HG03558 (cell line): Measurements from ENCODE around the gene MCM3AP.

Experiments
- ATAC-seq: cut with Tn5 transposase; IDR thresholded peaks from one replicate; pipeline ENCODE4 v1.9.1; 2021; ENCODE audit warnings: moderate number of reproducible peaks; ENCODE audit not compliant: unreplicated experiment; ENCODE audit errors: extremely low read depth

Gene MCM3AP

DNA sequence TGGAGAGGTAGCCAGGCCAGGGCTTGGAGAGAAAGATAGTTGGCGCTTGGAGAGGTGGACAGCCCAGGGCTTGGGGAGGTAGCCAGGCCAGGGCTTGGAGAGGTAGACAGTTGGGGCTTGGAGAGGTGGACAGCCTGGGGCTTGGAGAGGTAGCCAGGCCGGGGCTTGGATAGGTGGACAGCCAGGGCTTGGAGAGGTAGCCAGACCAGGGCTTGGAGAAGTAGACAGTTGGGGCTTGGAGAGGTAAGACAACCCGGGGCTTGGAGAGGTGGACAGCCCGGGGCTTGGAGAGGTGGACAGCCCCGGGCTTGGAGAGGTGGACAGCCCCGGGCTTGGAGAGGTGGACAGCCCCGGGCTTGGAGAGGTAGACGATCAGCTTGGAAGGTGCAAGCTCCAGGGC, 64.6 kb downstream of the MCM3AP start:
- ATAC-seq, result no peak

DNA sequence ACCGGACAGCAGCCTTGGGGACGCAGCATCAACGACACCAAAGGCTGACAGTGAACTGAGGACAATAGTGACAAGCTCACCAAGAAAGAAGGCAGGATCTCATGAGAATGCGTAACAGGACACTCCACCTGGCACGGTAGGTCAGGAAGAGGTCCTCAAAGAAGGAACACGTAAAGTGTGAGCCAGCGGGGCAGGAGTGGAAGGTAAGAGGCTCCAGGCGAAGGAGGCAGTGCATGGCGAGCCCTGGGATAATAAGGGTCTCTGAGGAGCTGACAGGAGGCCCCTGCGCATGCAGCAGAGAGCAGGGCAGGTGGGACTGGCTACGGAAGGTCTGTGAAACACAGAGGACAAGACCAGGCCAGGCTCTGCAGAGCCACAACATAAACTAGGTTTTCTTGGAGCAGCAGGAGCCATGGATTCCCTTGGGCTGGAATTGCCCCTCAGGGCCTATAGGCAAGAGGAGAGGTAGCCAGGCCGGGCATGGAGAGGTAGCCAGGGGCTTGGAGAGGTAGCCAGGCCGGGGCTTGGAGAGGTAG, 65.1 kb downstream of the MCM3AP start:
- ATAC-seq, result no peak

DNA sequence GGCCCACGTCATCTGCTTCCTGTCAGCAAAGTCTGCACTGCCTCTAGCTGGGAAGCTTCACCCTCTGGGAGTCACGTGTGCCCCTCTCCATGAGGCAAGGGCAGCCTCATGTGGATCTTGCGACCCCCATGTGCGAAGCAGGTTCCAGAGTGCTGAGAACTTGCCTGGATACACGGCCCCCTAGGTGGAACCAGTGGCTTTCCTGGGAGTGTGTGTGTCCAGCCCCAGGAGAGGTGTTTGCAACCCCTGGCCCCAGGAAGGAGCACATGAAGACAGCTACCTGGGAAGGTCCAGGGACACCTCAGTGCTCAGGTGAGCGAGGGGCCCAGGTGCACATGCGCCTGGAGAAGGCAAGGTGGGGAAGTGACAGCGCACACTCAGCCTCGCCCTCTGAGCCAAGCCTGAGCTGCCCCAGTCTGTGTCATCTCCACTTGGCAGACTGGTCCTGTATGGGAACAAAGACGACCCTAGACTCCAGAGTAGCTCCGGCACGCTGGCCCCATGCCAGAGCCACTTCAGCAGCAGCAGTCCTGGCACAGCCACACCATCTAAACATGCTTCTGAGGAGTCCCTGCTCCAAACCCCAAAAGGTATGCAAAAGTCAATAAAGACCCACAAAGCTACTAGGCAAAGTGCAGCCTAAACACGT, 65.7 kb downstream of the MCM3AP start:
- ATAC-seq, result no peak

DNA sequence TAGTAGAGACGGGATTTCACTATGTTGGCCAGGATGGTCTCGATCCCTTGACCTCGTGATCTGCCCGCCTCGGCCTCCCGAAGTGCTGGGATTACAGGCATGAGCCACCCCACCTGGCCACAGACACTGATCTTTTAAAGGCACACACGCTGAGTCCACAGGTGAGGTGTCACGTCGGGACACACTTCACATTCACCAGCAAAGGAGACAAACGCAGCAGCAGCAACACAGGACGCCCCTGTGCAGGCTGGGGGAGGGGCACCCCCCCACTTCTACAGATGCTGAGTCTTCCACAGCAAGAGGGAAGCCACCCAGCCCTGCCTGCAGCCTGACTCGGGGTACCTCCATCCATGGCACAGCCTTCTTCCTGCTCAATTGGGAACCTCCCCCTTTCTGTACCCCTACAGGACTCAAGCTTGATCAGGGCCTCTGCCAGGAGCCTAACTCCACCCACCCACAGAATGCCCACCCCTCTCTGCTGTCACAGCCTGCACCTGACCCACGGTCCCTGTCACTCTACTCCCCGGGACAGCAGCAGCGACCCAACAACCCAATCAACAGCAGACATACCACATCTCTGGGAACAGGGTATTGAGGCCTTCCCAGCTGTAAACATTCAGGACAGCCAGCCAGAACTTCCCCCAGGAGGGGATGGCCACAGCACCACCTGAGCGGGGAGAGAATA, 66.4 kb downstream of the MCM3AP start:
- ATAC-seq, result no peak

DNA sequence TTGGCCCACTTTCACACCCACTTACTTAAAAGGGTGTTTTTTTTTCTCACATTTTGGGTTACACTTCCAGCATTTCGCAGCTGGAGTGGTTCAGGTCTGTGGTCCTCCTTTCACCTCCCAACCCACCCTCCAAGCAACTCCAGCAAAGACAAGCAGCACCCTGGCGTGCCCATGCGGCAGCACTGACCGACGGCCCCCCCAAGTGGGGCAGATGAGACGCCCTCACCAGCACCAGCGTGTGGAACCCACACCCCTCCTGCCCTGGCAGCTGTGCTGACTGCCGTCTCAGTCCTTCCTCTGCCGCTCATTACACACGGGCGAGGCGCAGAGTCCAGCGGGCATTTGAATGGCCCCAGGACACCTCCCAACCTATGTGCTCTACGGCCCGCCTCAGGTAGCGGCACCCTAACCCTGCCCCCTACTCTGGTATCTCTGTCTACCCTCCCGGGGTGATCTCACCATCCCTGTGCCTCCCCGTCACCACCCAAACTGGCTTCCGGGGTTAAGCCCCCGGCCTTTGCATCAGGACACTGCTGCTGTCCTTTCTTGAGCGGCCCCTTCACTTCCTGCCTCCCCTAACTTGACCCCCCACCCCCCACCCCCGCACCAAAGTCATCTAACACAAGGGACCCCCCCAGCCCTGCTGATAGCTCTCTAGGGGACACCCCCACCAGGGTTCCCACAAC, 67.8 kb downstream of the MCM3AP start:
- ATAC-seq, result no peak

DNA sequence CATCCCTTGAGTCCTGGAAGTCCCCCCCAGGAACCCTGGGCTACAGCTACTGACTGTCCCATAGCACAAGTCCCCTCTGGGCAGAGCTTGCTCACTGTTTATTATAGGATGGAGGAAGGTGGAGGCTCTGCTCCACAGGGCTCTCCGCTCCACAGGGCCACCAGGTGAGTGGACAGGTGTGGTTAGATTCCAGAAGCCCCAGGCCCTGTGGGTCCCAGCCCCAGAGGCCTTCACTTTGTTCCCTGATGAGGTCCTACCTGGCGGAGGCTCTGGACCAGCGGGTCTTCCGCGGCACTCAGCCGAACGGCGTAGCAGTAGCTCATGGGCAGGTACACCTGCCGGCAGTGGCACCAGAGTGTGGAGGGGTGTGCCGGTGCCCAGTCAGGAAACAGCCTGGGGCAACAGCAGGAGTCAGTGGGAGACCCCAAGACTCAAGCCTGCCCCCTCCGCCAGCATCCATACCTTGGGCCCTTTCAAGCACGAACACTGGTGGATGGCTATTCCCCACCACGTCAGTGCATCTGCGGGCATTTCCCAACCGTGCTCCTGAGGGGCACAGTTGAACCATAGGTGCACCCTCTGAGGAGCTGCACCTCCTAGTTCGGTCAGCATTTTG, 69.2 kb downstream of the MCM3AP start:
- ATAC-seq, result no peak

DNA sequence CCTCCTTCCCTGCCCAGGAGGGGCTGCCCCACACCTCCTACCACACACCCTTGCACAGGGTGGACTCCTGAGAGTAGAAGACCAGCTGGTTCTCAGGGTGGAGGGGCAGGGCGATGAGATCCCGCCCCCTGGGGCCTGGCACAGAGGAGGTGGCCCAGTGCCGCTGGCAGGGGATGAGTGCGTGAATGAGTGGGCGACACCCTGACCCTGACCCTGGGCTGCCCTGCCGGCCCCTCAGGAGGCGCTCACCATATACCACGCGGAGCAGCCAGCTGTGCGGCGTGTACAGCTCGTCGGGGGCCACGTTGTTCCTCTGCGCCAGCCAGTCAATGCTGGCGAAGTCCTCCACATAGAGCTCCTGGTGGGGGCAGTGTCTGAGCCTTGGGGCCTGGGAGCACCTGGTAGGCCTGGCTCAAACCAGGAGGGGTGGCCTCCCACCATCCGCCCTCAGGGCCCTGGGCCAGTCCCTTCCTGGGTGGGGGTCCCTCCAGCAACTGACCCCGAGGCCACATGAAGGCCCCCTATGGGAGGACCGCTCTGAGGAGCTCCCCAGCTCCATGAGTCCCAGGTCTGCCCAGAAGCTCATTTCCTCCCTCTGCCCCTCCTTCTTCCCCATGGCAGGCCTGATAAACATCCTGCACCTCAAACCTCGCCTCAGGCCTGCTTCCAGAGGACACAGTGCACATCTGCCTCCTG, 69.8 kb downstream of the MCM3AP start:
- no peak for ATAC-seq

DNA sequence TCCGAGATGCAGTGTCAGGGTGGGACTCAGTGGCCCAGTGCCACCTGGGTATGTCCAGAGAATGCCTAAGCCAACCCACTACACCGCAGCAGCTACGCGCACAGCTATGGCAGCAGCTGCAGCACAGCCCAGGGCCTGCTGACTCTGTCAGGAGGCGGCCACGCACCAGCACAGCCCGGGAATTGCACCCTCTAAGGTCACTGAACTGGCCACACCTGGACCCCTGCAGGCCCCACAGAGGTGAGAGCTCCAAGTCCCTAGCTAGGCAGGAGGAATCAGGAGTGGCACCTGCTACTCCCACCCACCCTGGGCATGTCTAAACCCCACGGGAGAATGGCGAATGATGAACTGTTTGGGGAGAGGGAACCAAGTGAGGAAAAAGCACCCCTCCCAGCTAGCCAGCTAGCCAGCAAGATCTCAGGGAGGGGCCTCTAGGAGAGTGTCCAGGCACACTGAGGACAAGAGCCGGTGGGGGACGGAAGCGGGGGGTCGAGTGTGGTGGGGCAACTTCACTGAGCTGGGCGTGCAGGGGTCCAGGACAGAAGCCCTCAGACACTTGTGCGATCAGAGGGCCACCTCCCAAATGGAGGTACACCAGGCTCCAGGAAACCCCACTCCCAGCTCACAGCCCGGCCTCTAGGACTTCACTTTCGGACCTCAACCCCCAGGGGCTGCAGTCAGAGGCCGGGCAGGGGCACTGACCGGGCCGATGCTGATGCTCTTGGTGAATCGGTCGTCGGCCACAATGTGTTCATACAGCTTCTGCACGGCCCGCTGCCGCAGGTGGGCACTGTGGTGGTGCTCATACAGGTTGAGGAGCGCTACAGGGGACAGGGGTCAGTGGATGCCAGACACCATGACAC, 70.7 kb downstream of the MCM3AP start:
- ATAC-seq, result no peak

DNA sequence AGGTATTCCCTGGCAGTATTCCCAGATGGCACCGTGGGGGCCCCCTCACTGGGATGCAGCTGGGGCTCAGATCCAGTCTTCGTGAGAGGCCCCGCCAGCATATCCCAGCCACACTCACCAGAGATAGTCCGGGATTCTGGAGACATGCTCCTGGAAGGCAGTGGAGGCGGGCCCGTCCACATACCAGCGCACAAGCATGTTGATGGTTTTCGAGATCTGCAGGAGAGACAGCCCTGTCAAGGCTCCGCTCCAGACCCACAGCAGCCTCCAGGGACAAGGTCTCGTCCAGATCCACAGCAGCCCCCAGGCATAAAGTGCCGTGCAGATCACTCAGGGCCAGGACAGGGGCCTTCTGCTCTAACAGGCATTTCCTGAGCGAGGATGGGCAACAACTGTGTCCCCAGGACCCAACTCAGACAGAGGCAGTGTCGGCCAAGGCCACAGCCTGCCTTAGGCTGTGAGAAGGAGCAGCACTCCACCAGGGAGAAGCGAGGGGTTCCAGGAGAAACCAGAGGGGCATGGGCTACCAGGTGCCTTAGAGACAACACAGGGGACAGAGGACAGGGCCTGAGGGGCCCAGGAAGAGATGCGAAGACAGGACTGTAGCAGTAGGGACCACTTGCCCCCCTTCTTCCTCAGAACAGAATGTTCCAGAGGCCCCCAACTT, 71.7 kb downstream of the MCM3AP start:
- no peak for ATAC-seq

DNA sequence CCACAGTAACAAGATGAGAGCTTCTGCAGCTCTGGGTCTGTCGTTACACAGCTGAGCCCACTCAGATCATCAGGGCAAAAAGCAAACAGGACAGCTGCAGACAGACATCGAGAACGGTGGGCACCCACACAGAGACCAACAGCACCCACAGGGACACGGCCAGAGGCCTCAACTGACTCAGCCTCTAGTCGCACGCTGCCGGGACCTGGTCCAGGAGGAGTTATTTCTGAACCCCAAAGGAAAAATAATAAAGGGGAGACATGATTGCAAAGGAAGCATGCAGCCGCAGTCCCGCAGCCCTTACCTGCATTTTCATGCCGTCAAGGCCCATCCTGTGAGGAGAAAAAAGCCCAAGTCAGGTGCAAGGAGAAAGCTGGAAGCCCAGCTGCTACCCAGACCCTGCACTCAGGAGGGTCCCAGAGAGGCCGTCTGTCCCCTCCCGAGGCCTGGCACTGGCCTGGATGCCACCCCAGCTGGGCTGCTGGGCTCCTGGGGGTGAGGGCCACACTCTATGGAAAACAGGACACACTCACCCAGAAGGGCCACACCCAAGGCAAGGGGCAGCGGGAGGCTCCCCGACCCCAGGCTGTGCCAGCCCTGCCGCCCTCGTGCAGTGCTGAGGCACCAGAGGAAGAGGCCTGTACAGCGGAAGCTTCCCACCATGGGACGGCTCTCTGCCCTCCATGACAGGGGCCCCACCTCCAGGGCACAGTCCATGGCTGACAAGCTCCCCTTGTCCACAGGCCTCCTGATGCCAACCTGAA, 72.5 kb downstream of the MCM3AP start:
- no peak for ATAC-seq

DNA sequence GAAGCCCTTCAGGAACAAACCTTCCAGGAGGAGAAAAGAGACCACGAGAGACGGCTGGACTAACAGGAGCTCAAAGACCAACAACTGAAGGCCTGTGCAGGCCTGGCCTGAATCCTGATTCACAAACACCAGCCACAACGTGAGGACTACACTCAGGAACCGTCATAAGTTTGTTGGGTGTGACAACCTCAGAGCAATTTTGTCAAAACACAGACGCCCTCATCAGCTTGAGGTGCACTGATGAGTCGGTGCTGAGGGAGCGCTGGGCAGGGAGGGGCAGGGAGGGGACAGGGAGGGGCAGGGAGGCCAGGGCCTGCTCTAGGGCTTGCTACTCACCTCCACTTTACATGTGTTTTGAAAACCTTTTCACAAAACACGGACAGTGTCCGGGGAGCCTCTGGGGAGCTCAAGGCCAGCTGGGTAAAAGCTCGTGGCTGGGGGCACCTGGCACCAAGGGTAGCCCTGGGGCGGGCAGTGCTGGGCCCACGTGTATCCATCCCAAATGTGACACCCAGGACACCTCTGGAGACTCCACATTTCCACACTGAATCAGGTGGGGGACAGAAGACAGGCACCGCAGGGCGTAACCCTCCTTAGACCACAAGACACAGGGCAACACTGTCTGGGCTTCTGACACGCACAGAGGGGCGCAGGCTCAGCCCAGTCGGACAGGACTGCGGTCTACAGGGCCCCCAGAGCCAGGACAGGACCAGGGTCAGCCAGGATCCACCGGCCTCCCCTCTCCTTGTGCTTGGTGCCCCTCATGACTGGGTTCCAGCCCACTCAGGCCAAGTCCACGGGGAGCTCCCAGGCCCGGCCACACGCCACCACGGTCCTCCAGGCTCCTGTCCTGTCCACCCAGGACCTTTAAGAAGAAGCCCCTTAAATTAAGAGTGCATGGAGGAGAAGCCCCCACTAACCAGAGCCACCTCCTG, 73.4 kb downstream of the MCM3AP start:
- no peak for ATAC-seq

DNA sequence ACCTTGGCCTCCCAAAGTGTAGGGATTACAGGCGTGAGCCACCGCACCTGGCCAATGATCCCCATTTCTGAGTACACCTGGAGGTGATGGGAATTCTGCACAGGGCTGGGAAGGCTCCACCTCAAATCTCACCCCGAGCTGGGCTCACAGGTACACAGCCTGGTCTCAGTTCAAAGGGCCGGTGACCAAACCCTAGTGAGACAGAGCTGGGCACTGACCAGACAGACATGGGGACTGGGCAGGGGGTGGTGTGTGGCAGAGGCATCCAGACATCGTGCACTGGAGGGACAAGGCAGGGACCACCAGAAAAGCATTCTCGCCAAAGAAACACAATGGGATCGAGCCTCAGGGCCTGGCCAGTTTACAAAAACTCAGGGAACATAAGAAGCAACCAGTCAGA, 74.0 kb downstream of the MCM3AP start:
- ATAC-seq, result no peak

DNA sequence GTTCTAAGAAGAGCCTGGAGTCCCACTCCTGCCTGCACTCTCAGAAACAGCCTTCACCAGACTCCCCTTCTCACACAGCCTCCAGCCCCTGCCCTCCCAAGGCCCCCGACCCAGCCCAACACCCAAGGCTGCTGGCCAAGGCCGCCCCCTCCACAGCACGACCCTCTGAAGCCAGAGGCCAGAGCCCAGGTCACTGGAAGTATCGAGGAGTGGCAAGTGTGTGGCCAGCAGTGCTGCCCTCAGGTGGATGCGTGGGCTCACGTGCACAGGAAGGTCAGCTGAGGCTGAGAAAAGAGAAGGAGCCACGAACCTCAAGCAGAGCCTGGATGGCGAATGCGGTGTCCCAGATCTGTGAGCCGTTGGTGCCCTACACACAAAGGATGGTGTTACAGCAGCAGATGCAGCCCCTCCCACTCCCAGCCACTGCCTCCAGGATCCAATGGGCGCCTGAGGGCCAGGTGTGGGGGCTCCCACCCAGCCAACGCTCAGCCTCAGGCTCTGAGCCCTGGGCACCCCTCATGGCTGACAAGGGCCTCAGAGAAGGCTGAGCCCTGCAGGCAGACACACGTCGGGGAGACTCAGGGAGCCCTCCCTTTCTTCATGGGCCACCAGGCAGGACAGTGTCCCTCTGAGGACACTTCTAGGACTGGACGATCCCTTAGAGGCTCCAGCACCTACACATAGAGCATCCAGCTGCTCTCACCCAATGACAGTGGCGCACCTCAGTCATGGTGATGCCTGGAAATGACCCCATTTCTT, 74.9 kb downstream of the MCM3AP start:
- no peak for ATAC-seq

DNA sequence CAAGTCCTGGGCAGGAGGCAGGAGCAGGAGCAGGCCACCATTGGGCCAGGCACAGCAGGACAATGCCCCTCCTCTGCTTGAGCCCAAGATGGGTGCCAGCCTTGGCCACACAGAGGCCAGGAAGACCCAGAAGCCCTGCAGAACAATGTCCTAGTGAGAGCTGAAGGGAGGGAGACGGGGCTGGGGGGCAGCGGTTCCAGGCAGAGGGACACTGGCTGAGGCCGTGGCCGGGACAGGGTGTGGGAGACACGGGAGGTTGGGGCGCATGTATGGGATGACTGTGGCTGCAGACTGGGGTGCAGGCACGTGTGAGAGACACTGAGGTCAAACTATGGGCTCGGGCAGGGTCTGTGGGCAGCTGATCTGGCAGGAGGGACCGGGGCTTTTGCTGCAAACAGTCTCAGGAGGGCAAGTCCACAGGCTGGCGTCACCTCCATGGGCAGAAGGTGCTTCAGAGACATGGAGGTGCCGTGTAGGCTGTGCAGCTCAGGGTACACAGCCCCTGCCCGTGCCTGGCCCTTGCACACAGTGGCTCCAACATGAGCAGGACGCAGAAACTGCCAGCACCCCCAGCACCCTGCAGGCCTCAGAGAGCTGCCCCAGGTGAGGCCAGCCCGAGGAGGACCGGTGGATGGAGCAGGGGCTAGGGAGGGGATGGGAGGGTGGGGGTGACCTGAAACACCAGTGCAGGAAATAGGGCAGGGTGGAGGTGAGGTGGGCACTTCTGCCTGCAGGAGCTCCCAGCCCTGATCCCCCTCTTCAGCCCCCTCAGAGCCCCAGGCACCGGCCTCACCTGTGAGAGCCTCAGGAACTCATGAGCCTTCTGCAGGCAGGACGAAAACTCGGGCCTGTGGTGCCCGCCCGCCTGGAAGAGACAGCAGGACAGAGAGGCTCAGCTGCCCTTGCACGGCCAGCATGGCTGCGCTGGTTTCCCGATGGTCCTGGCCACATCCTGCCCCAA, 76.4 kb downstream of the MCM3AP start:
- ATAC-seq, result no peak

DNA sequence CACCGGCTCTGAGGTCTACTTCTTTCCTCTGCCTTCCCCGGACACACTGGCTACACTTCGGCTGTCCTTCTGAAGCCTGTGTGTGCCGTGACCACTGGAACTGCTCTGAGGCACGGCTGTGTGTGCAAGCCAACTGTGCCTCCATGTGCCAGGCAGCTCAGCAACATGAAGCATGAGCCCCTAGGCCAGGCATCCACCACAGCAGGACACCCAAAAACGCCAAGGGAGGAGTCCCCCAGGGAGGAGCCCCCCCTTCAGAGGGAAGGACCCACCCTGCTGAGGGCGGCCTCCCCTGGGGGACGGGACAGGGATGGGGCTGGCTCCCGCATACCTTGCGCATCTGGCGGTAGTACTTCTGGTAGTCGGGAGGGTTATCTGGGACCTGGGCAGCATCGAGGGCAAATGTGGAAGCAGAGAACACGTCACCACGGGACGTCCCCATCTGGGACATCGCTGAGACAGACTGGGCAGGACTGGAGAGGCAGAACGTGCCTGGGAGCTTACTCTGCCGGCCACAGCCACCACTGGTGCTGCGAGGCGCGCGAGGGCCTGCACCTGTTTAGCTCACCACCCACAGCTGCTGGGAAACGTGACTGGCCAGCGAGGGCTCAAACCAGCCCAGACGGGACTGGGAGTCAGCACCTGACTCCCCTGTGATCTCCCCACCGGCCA, 77.4 kb downstream of the MCM3AP start:
- ATAC-seq, result no peak
